MM.1S (cell line): Measurements from ENCODE around the gene MPP4.

Experiments used
- EZH2 ChIP-seq: fragments of 300-600 bp; sonication (generic); optimal IDR thresholded peaks from 2 replicates; pipeline ENCODE3; 2017; ENCODE audit warnings: low read depth, mild to moderate bottlenecking, antibody characterized with exemption, low read length, mixed read lengths
- EZH2phosphoT487 ChIP-seq: fragments of 300-600 bp; sonication (generic); IDR thresholded peaks from 2 replicates; pipeline ENCODE4 v1.6.1; 2018; ENCODE audit warnings: antibody characterized with exemption, low read length
- TF ChIP-seq, protein P1 (sequence below): fragments of 300-600 bp; sonication (generic); IDR thresholded peaks from 2 replicates; pipeline ENCODE4 v1.5.1; 2016; ENCODE audit warnings: antibody characterized with exemption, low read length, mixed read lengths

DNA sequence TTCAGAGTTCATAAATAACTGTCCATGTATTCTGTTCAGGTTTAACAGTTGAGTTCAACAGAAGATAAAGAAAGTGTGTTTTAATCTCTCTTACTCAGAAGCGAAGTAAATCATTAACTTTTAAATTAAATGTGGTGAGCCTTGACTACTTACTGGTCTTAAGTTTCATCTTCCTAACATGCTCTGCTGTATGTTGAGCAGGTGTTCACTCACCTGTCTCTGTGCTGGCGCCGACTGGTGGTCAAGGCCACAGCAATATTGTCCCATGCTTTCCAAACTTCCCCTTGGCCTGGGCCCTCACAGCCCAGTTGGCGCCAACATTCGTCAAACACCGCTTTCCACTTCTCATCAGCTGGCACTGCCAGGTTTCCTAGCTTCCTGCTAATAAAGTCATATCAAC lies 17.0 kb upstream of the MPP4 start:
- TF ChIP-seq, protein P1, sequence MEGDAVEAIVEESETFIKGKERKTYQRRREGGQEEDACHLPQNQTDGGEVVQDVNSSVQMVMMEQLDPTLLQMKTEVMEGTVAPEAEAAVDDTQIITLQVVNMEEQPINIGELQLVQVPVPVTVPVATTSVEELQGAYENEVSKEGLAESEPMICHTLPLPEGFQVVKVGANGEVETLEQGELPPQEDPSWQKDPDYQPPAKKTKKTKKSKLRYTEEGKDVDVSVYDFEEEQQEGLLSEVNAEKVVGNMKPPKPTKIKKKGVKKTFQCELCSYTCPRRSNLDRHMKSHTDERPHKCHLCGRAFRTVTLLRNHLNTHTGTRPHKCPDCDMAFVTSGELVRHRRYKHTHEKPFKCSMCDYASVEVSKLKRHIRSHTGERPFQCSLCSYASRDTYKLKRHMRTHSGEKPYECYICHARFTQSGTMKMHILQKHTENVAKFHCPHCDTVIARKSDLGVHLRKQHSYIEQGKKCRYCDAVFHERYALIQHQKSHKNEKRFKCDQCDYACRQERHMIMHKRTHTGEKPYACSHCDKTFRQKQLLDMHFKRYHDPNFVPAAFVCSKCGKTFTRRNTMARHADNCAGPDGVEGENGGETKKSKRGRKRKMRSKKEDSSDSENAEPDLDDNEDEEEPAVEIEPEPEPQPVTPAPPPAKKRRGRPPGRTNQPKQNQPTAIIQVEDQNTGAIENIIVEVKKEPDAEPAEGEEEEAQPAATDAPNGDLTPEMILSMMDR = no peak
- TF ChIP-seq EZH2 = no peak
- TF ChIP-seq EZH2phosphoT487 = no peak
